Spleen (tissue), 13 donors: Measurements from ENCODE around the gene SNAP47. TPM values are rescaled to one million over a fixed set of nuclear protein-coding genes. Genes with fewer than 3 reads are reported as not detected.
"Not testable (repeated sequence)": the region's sequence is repeated elsewhere in the genome, so short reads cannot be mapped to it uniquely, and the experiment has no call there.

Experiments
- DNase-seq: peaks from one replicate; pipeline ENCODE4 v3.0.0-alpha.2; 2020
- H3K27ac ChIP-seq, 8 donors: fragments of 200-600 bp; sonication (generic) in 7 of 8; 1 replicate in 4 of 8; 2 replicates in 4 of 8; pipeline versions ENCODE4 v1.5.0 to v1.8.0; 2016 to 2021; ENCODE audit warnings: inconsistent platforms in 4 of 8, mild to moderate bottlenecking in 4 of 8, moderate library complexity in 1 of 8
- H3K27me3 ChIP-seq, 7 donors: fragments of 200-600 bp; sonication (generic) in 6 of 7; replicated peaks in 1 of 7; 1 replicate in 4 of 7; 2 replicates in 3 of 7; pipeline versions ENCODE4 v1.5.0 to v1.8.0; 2016 to 2021; ENCODE audit warnings: inconsistent platforms in 3 of 7, mild to moderate bottlenecking in 1 of 7
- H3K36me3 ChIP-seq, 6 donors: fragments of 200-600 bp; sonication (generic) in 5 of 6; 1 replicate in 4 of 6; 2 replicates in 2 of 6; pipeline versions ENCODE4 v1.5.0 to v1.8.0; 2016 to 2021; ENCODE audit warnings: inconsistent platforms in 2 of 6
- H3K4me1 ChIP-seq, 6 donors: fragments of 200-600 bp; sonication (generic) in 5 of 6; 1 replicate in 3 of 6; 2 replicates in 3 of 6; pipeline versions ENCODE4 v1.5.0 to v1.8.0; 2016 to 2021; ENCODE audit warnings: inconsistent platforms in 3 of 6
- H3K4me3 ChIP-seq, 8 donors: fragments of 200-600 bp; sonication (generic) in 7 of 8; 1 replicate in 4 of 8; 2 replicates in 4 of 8; pipeline versions ENCODE4 v1.5.0 to v1.8.0; 2016 to 2021; ENCODE audit warnings: inconsistent platforms in 4 of 8, mild to moderate bottlenecking in 4 of 8, moderate library complexity in 2 of 8
- H3K9me3 ChIP-seq, 8 donors: fragments of 200-600 bp; sonication (generic) in 7 of 8; 1 replicate in 4 of 8; 2 replicates in 4 of 8; pipeline versions ENCODE4 v1.5.0 to v1.8.0; 2016 to 2021; ENCODE audit warnings: inconsistent platforms in 4 of 8
- CTCF ChIP-seq, 11 experiments: fragments of 200-600 bp in 7 of 11; fragments of 450-650 bp in 4 of 11; sonication (generic) in 4 of 11; IDR thresholded peaks in 8 of 11; conservative IDR thresholded peaks in 3 of 11; 1 replicate in 7 of 11; 2 replicates in 4 of 11; pipeline versions ENCODE4 v1.4.0 to v1.8.0; 2016 to 2021; ENCODE audit warnings: antibody characterized with exemption in 11 of 11, inconsistent platforms in 4 of 11, mild to moderate bottlenecking in 1 of 11
- POLR2A ChIP-seq, 3 donors: fragments of 450-650 bp; IDR thresholded peaks; one replicate each; pipeline ENCODE4 v1.5.1; 2017; ENCODE audit warnings: antibody characterized with exemption in 3 of 3, mild to moderate bottlenecking in 1 of 3
- POLR2AphosphoS5 ChIP-seq, 3 donors: sonication (generic); formaldehyde crosslinking; IDR thresholded peaks; one replicate each; pipeline ENCODE4 v1.5.1; 2017; ENCODE audit warnings: antibody characterized with exemption in 3 of 3
- WGBS, 5 donors: extraction: QIAGEN DNeasy Blood & Tissue Kit in 3 of 5; methylation state at CpG; one replicate each; pipeline versions ENCODE4 v1.1.5 to v1.1.7; 2013 to 2018; 5-methylcytosine and 5-hydroxymethylcytosine counted together
- intact Hi-C: fragments of 100-400 bp; cut with DNase I; formaldehyde crosslinking; loops from one replicate; pipeline ENCODE4 v1.15.0; 2023; ENCODE audit warnings: low total_unique reads
- long read RNA-seq, 2 donors: transcript quantifications; one replicate each; lab custom pipeline, GENCODE V29; 2026
- polyA plus RNA-seq, 3 donors: library from polyadenylated mRNA; stranded (reverse); fragments of 200-250 nt; gene quantifications; one replicate each; pipeline ENCODE4 v1.2.1, GENCODE V29; 2013
- total RNA-seq, 7 donors: library from RNA; depleted of rRNA in 3 of 7; stranded (reverse); fragments of >200 nt in 3 of 7; fragmentation: NEBNext Ultra II Directional in 4 of 7; extraction: Animal tissue kit (Norgen Biotek cat#: 25700) in 4 of 7; gene quantifications; one replicate each; pipeline versions ENCODE4 v1.1.0 to v1.2.1, GENCODE V29; 2016 to 2021
- donor health status: healthy with polysubstance abuse.
- donor health status: DM: no; HTN: no; CAD: no; lungs with moderate emphysema.
- donor health status: DM: no; HTN: no; CAD: no.
- donor health status: Bipolar disorder and iron deficiency.
- donor health status: healthy.
- donor health status: DM: no; HTN: no; CAD: no.
- donor health status: DM: yes; HTN: yes; CAD: no.

Gene SNAP47
- total RNA-seq (10 to 100 TPM; 20.6 to 42.7 (median 27.8) TPM), polyA plus RNA-seq (10 to 100 TPM in 2 of 3 donors, 1 to 10 TPM in 1; 10.0 to 14.4 (median 11.2) TPM)
- long read RNA-seq, donor 1, transcript SNAP47-202 (5 exons, 2,362 nt) = major isoform, 5 of 6 reads
- long read RNA-seq, donor 1, partial matches to known transcripts = 0 of 6 reads
- long read RNA-seq, donor 1, other reads (novel, unspliced or antisense) = 0 of 6 reads
- long read RNA-seq, donor 2, transcript SNAP47-202 (5 exons, 2,362 nt) = major isoform, 7 of 9 reads
- long read RNA-seq, donor 2, partial matches to known transcripts = 0 of 9 reads
- long read RNA-seq, donor 2, other reads (novel, unspliced or antisense) = 0 of 9 reads

GRCh38 chr1:227734856-227735538 lies at the start of gene SNAP47, which contains the start of gene JMJD4:
Gene SNAP47, plus strand, starts transcription at chr1:227735435. Its CDS starts 12,302 bp downstream, at chr1:227747737.
Gene JMJD4, minus strand, starts transcription at chr1:227735302. Its CDS starts 29 bp downstream, at chr1:227735273.
- peak in 2 of 11 experiments; percentile 16 to 19 for TF ChIP-seq CTCF (IDR thresholded peaks at IDR 0.05 in 8 of 11, conservative IDR thresholded peaks at IDR 0.05 in 3 of 11)
- peak in 2 of 3 donors; percentile 52 to 54 for TF ChIP-seq POLR2A (IDR thresholded peaks at IDR 0.05)
- peak; percentile 95 to 97 (median 96) for TF ChIP-seq POLR2AphosphoS5 (IDR thresholded peaks at IDR 0.05)
- peak; percentile 97 for DNase-seq
- WGBS, 5 donors = 0 to 1% (median 1%) methylated on average over 49 to 83 of the region's 83 CpGs
- intact Hi-C loops = no loop called here
- peak within 1 kb of the TSS; percentile 81 to 94 (median 89) for H3K27ac ChIP-seq
- H3K9me3 ChIP-seq = no peaks in the 10 kb centered on the region
- peaks cover 20 to 87% (median 44%) of the 10 kb centered on the region in 6 donors for H3K4me1 ChIP-seq
- peaks cover 0 to 34% (median 24%) of the 10 kb centered on the region in 6 donors for H3K36me3 ChIP-seq
- no peaks in the 10 kb centered on the region for H3K27me3 ChIP-seq
- H3K4me3 ChIP-seq = peak within 1 kb of the TSS; percentile 68 to 99 (median 90)

- WGBS, 5 donors = 78 to 85% (median 79%) methylated on average over 8 of the region's 8 CpGs
- TF ChIP-seq POLR2AphosphoS5 (IDR thresholded peaks at IDR 0.05) = no peak
- no peak for TF ChIP-seq CTCF (IDR thresholded peaks at IDR 0.05 in 8 of 11, conservative IDR thresholded peaks at IDR 0.05 in 3 of 11)
- no peak for TF ChIP-seq POLR2A (IDR thresholded peaks at IDR 0.05)
- Histone ChIP-seq H3K9me3 (peaks cover 0 to 100% (median 99%) of the 10 kb centered on the region in 8 donors), H3K27me3 (no peaks in the 10 kb centered on the region), H3K4me3 (no peak overlapping the region), H3K36me3 (no peaks in the 10 kb centered on the region), H3K27ac (no peak overlapping the region), H3K4me1 (no peaks in the 10 kb centered on the region)
- intact Hi-C loops = no loop called here
- no peak for DNase-seq
Measured at GRCh38 chr1:227685807-227686206, 49.4 kb upstream of the SNAP47 start.

- no peaks in the 10 kb centered on the region for H3K27me3 ChIP-seq
- H3K4me1 ChIP-seq = no peaks in the 10 kb centered on the region
- 88 to 93% (median 90%) methylated on average over 3 of the region's 3 CpGs for WGBS, 5 donors
- no peaks in the 10 kb centered on the region for H3K36me3 ChIP-seq
- no peak overlapping the region for H3K27ac ChIP-seq
- intact Hi-C loops = no loop called here
- TF ChIP-seq POLR2AphosphoS5 (IDR thresholded peaks at IDR 0.05) (no peak), CTCF (IDR thresholded peaks at IDR 0.05 in 8 of 11, conservative IDR thresholded peaks at IDR 0.05 in 3 of 11) (no peak), POLR2A (IDR thresholded peaks at IDR 0.05) (no peak)
- H3K9me3 ChIP-seq = peaks cover 0 to 68% (median 23%) of the 10 kb centered on the region in 8 donors
- no peak overlapping the region for H3K4me3 ChIP-seq
- DNase-seq = no peak
Measured at GRCh38 chr1:227697321-227697864, 37.8 kb upstream of the SNAP47 start.

GRCh38 chr1:227701631-227702030 lies 33.6 kb upstream of the SNAP47 start:
- H3K27me3 ChIP-seq, H3K36me3 ChIP-seq, DNase-seq, H3K4me1 ChIP-seq, H3K4me3 ChIP-seq, intact Hi-C loops, H3K27ac ChIP-seq: not testable (repeated sequence)
- H3K9me3 ChIP-seq = peaks cover 0 to 64% (median 25%) of the 10 kb centered on the region in 8 donors
- WGBS, 5 donors = 63 to 89% (median 76%) methylated on average over 1 of the region's 1 CpG
